Stomach (tissue), 4 donors: ENCODE results near the gene LRIT2.

ENCODE experiments used
- POLR2A ChIP-seq, 4 donors: fragments of 450-650 bp; IDR thresholded peaks; one replicate each; pipeline ENCODE4 v1.6.1; 2016; ENCODE audit warnings: antibody characterized with exemption in 4 of 4, control low read depth in 2 of 4, mild to moderate bottlenecking in 1 of 4, moderate library complexity in 1 of 4
- POLR2AphosphoS5 ChIP-seq, 3 donors: sonication (generic); formaldehyde crosslinking; IDR thresholded peaks; one replicate each; pipeline ENCODE4 v1.6.1; 2016; ENCODE audit warnings: antibody characterized with exemption in 3 of 3

DNA sequence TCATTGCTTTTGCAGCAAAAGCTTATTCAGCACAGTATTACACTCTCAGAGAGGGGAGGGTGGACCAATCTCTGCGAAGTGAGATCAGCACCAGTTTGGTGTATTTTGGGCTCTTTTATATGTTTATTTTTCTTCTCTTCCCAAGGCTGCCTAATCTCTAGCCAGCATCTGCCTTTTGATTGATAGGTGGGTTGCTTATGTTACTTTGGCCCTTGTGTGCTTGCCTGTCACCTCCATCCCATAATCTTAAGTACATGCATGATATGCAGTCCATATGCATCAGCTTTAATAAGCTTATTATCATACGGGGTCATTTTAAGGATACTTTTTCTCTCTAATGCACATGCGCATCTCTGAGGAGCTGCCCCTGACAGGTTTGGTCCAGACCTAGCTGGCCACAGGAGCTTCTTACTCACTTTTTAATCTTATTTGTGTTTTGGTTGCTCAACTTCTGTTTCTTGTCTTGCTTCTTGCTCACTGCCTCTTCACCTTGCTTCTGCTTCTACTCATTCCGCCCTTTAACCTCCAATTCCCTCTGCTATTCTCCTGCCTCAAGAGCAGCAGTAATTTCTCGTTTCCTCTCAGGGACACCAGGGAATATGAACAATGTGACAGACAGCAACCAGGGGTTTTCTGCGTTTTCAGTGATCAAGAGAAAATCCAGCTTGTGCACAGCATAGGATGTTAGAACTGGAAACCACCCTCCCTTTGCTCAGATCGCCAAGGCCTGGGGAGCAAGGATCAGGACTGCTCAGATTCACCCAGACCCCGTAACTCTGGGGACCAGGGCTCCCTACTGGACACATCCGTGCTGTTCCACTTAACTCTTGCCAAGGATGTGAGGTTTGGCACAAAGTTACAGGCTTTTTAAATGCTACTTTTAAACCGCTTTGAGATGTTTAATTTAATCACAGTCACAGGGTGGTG is 29.5 kb upstream of the LRIT2 start:
- TF ChIP-seq POLR2A (IDR thresholded peaks at IDR 0.05) (no peak), POLR2AphosphoS5 (IDR thresholded peaks at IDR 0.05) (no peak)
